ENCODE measurements around the gene WDR33.

DNA sequence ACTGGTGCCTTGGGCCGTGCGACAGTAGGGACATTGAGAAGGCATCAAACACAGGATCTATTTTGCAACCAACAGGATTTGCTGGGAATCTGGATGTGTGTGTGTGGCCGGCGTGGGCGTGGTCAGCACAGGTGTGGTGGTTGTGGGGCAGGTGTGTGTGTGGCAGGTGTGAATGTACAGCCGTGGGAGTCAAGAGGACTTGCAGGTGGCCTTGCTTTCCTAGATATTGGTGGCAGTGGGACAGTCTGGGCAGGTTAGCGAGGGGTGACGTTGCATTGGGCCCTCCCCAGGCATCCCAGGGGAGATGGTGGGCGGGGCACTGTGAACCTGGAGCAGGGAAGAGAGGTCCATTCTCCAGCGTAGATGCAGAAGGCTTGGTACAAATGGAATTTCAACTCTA lies 132.4 kb downstream of the WDR33 start:
- TF ChIP-seq EZH2phosphoT487 (IDR thresholded peaks at IDR 0.05; ENCODE audit: insufficient read depth, low read depth) (no peak), EZH2 (IDR thresholded peaks at IDR 0.05; ENCODE audit: insufficient read depth, poor library complexity, severe bottlenecking) (no peak)

Data from GM23248 (cell line).